HEK293 (cell line): ENCODE data around the gene AASDH.

Experiments used
- CTCF ChIA-PET: fragments of 350-600 bp; formaldehyde crosslinking; extraction: SDS; loops from one replicate; lab custom pipeline; 2021; ENCODE audit warnings: antibody characterized with exemption; lab: Yijun Ruan, JAX
- POLR2A ChIA-PET: fragments of 300-600 bp; formaldehyde crosslinking; extraction: SDS; loops from one replicate; lab custom pipeline; 2020; ENCODE audit warnings: antibody characterized with exemption, inconsistent platforms; lab: Yijun Ruan, JAX
- H3K27ac ChIP-seq: fragments of 200-500 bp; sonication (Bioruptor generic); 2 replicates; pipeline ENCODE4 v1.5.1; 2014; ENCODE audit warnings: low read depth, low read length, control low read depth, inconsistent platforms; ENCODE audit errors: extremely low read depth
- H3K36me3 ChIP-seq, 2 experiments: fragments of 200-500 bp in 1 of 2; sonication (Bioruptor generic) in 1 of 2; 1 replicate in 1 of 2; 2 replicates in 1 of 2; pipeline ENCODE4 v1.5.1; 2014 to 2017; ENCODE audit warnings: inconsistent platforms in 2 of 2, low read length in 2 of 2; ENCODE audit not compliant: control insufficient read depth in 2 of 2, insufficient read depth in 1 of 2
- H3K4me1 ChIP-seq: fragments of 200-500 bp; sonication (Bioruptor generic); 2 replicates; pipeline ENCODE4 v1.5.1; 2014; ENCODE audit warnings: mild to moderate bottlenecking, low read length, inconsistent platforms; ENCODE audit not compliant: control insufficient read depth, insufficient read depth
- H3K4me3 ChIP-seq: 2 replicates; pipeline ENCODE4 v1.5.1; 2011; ENCODE audit warnings: low read depth, mild to moderate bottlenecking, control low read depth, low read length, moderate library complexity
- H3K9me3 ChIP-seq: fragments of 200-500 bp; sonication (Bioruptor generic); 2 replicates; pipeline ENCODE4 v1.5.1; 2014; ENCODE audit warnings: low read depth, low read length, inconsistent platforms; ENCODE audit not compliant: control insufficient read depth, insufficient read depth
- GLI2 ChIP-seq: fragments of 450-650 bp; formaldehyde crosslinking; IDR thresholded peaks from 2 replicates; pipeline ENCODE4; 2017; ENCODE audit warnings: missing biosample characterization, missing genetic modification characterization, low read depth, borderline replicate concordance
- KLF16 ChIP-seq: fragments of 450-650 bp; formaldehyde crosslinking; IDR thresholded peaks from 2 replicates; pipeline ENCODE4 v1.5.1; 2017; ENCODE audit warnings: missing biosample characterization, missing genetic modification characterization
- KLF8 ChIP-seq: fragments of 450-650 bp; formaldehyde crosslinking; IDR thresholded peaks from 2 replicates; pipeline ENCODE4 v1.5.1; 2016; ENCODE audit warnings: missing biosample characterization, missing genetic modification characterization
- MEIS1 ChIP-seq: sonication (generic); formaldehyde crosslinking; IDR thresholded peaks from 2 replicates; pipeline ENCODE4 v1.8.1; 2022; ENCODE audit warnings: missing genetic modification reagents, mild to moderate bottlenecking, borderline replicate concordance
- MZF1 ChIP-seq: fragments of 450-650 bp; formaldehyde crosslinking; IDR thresholded peaks from 2 replicates; pipeline ENCODE4 v1.5.1; 2017; ENCODE audit warnings: missing biosample characterization, missing genetic modification characterization, borderline replicate concordance
- SCRT1 ChIP-seq: fragments of 450-650 bp; formaldehyde crosslinking; IDR thresholded peaks from 2 replicates; pipeline ENCODE4 v1.5.1; 2016; ENCODE audit warnings: missing biosample characterization, missing genetic modification characterization, borderline replicate concordance
- ZFP37 ChIP-seq: fragments of 450-650 bp; formaldehyde crosslinking; IDR thresholded peaks from 2 replicates; pipeline ENCODE4 v1.5.1; 2016; ENCODE audit warnings: missing biosample characterization, missing genetic modification characterization
- ZIC2 ChIP-seq: fragments of 450-650 bp; formaldehyde crosslinking; IDR thresholded peaks from 2 replicates; pipeline ENCODE4 v1.5.1; 2016; ENCODE audit warnings: missing biosample characterization, missing genetic modification characterization
- ZNF146 ChIP-seq: fragments of 450-650 bp; formaldehyde crosslinking; IDR thresholded peaks from 2 replicates; pipeline ENCODE4 v1.5.1; 2016; ENCODE audit warnings: missing biosample characterization, missing genetic modification characterization
- ZNF416 ChIP-seq: fragments of 450-650 bp; formaldehyde crosslinking; IDR thresholded peaks from 2 replicates; pipeline ENCODE4 v1.5.1; 2016; ENCODE audit warnings: missing biosample characterization, missing genetic modification characterization
- ZNF48 ChIP-seq: fragments of 450-650 bp; formaldehyde crosslinking; IDR thresholded peaks from 2 replicates; pipeline ENCODE4 v1.5.1; 2016; ENCODE audit warnings: missing biosample characterization, missing genetic modification characterization
- ZNF585B ChIP-seq: fragments of 450-650 bp; formaldehyde crosslinking; IDR thresholded peaks from 2 replicates; pipeline ENCODE4 v1.5.1; 2016; ENCODE audit warnings: missing biosample characterization, missing genetic modification characterization
- ZNF701 ChIP-seq: fragments of 450-650 bp; formaldehyde crosslinking; IDR thresholded peaks from 2 replicates; pipeline ENCODE4 v1.5.1; 2016; ENCODE audit warnings: missing biosample characterization, missing genetic modification characterization
- ZNF785 ChIP-seq: fragments of 450-650 bp; formaldehyde crosslinking; IDR thresholded peaks from 2 replicates; pipeline ENCODE4 v1.5.1; 2016; ENCODE audit warnings: missing biosample characterization, missing genetic modification characterization
- ZNF843 ChIP-seq: fragments of 450-650 bp; formaldehyde crosslinking; IDR thresholded peaks from 2 replicates; pipeline ENCODE4 v1.5.1; 2016; ENCODE audit warnings: missing biosample characterization, missing genetic modification characterization
- TF ChIP-seq, protein P1 (sequence below): fragments of 450-650 bp; formaldehyde crosslinking; IDR thresholded peaks from 2 replicates; pipeline ENCODE4 v1.5.1; 2016; ENCODE audit warnings: missing biosample characterization, missing genetic modification characterization
- TF ChIP-seq, protein P2 (sequence below): IDR thresholded peaks from 2 replicates; pipeline ENCODE4 v1.6.1; 2011; ENCODE audit warnings: mild to moderate bottlenecking, low read depth, low read length, borderline replicate concordance
- TF ChIP-seq, protein P3 (sequence below): fragments of 450-650 bp; formaldehyde crosslinking; IDR thresholded peaks from 2 replicates; pipeline ENCODE4 v1.5.1; 2016; ENCODE audit warnings: missing biosample characterization, missing genetic modification characterization, low read depth
- TF ChIP-seq, protein P4 (sequence below): fragments of 450-650 bp; formaldehyde crosslinking; IDR thresholded peaks from 2 replicates; pipeline ENCODE4 v1.5.1; 2016; ENCODE audit warnings: missing biosample characterization, missing genetic modification characterization
- TF ChIP-seq, protein P5 (sequence below): fragments of 450-650 bp; formaldehyde crosslinking; IDR thresholded peaks from 2 replicates; pipeline ENCODE4 v1.5.1; 2016; ENCODE audit warnings: missing biosample characterization, missing genetic modification characterization, borderline replicate concordance

Gene AASDH

DNA sequence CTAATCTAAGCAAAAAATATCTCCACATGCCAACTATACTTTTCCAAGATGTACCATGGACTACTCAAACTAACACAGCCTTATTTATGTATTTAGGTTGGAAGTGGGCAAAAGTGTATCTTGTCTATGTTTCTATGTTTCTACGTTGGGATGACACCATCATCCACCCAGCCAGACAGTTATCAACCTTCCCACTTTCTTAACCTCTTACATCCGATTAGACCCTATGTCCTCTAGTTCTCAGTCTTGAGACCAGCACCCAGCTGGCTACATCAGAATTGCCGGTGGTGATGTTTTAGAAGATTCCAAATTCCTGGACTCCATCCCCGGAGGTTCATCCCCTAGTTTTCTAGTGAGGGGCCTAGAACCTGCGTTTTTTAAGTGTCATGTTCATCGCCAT is 1.0 kb upstream of the AASDH start:
- no peaks in the 10 kb centered on the region for H3K9me3 ChIP-seq
- no peak overlapping the region for H3K27ac ChIP-seq
- H3K4me3 ChIP-seq, result peak overlapping the region; percentile 80
- no peak for TF ChIP-seq ZNF785 (tag by site-specific recombination)
- no peak for TF ChIP-seq ZNF416
- no peak for TF ChIP-seq ZNF701 (tag by site-specific recombination)
- TF ChIP-seq KLF16 (tag by site-specific recombination), result no peak
- TF ChIP-seq ZNF585B (tag by site-specific recombination), result no peak
- no peak for TF ChIP-seq KLF8 (tag by site-specific recombination)
- TF ChIP-seq, protein P1, sequence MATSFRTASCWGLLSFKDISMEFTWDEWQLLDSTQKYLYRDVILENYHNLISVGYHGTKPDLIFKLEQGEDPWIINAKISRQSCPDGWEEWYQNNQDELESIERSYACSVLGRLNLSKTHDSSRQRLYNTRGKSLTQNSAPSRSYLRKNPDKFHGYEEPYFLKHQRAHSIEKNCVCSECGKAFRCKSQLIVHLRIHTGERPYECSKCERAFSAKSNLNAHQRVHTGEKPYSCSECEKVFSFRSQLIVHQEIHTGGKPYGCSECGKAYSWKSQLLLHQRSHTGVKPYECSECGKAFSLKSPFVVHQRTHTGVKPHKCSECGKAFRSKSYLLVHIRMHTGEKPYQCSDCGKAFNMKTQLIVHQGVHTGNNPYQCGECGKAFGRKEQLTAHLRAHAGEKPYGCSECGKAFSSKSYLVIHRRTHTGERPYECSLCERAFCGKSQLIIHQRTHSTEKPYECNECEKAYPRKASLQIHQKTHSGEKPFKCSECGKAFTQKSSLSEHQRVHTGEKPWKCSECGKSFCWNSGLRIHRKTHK, result no peak
- no peak for TF ChIP-seq ZNF146 (tag by site-specific recombination)
- TF ChIP-seq SCRT1 (tag by site-specific recombination), result no peak
- TF ChIP-seq ZFP37 (tag by site-specific recombination), result no peak
- no peak for TF ChIP-seq MZF1 (tag by site-specific recombination)
- TF ChIP-seq, protein P2, sequence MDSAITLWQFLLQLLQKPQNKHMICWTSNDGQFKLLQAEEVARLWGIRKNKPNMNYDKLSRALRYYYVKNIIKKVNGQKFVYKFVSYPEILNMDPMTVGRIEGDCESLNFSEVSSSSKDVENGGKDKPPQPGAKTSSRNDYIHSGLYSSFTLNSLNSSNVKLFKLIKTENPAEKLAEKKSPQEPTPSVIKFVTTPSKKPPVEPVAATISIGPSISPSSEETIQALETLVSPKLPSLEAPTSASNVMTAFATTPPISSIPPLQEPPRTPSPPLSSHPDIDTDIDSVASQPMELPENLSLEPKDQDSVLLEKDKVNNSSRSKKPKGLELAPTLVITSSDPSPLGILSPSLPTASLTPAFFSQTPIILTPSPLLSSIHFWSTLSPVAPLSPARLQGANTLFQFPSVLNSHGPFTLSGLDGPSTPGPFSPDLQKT, result no peak
- TF ChIP-seq ZNF843 (tag by site-specific recombination), result no peak
- no peak for TF ChIP-seq MEIS1 (CRISPR knock-in tag)
- TF ChIP-seq ZIC2 (tag by site-specific recombination), result no peak
- TF ChIP-seq, protein P3, sequence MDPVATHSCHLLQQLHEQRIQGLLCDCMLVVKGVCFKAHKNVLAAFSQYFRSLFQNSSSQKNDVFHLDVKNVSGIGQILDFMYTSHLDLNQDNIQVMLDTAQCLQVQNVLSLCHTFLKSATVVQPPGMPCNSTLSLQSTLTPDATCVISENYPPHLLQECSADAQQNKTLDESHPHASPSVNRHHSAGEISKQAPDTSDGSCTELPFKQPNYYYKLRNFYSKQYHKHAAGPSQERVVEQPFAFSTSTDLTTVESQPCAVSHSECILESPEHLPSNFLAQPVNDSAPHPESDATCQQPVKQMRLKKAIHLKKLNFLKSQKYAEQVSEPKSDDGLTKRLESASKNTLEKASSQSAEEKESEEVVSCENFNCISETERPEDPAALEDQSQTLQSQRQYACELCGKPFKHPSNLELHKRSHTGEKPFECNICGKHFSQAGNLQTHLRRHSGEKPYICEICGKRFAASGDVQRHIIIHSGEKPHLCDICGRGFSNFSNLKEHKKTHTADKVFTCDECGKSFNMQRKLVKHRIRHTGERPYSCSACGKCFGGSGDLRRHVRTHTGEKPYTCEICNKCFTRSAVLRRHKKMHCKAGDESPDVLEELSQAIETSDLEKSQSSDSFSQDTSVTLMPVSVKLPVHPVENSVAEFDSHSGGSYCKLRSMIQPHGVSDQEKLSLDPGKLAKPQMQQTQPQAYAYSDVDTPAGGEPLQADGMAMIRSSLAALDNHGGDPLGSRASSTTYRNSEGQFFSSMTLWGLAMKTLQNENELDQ, result no peak
- TF ChIP-seq, protein P4, sequence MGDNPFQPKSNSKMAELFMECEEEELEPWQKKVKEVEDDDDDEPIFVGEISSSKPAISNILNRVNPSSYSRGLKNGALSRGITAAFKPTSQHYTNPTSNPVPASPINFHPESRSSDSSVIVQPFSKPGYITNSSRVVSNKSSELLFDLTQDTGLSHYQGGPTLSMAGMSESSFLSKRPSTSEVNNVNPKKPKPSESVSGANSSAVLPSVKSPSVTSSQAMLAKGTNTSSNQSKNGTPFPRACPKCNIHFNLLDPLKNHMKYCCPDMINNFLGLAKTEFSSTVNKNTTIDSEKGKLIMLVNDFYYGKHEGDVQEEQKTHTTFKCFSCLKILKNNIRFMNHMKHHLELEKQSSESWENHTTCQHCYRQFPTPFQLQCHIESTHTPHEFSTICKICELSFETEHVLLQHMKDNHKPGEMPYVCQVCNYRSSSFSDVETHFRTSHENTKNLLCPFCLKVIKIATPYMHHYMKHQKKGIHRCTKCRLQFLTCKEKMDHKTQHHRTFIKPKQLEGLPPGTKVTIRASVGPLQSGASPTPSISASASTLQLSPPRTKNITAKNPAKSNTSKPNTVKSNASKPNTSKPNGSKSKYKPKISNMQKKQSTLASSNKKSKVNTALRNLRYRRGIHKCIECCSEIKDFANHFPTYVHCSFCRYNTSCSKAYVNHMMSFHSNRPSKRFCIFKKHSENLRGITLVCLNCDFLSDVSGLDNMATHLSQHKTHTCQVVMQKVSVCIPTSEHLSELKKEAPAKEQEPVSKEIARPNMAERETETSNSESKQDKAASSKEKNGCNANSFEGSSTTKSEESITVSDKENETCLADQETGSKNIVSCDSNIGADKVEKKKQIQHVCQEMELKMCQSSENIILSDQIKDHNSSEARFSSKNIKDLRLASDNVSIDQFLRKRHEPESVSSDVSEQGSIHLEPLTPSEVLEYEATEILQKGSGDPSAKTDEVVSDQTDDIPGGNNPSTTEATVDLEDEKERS (tag by site-specific recombination), result no peak
- TF ChIP-seq, protein P5, sequence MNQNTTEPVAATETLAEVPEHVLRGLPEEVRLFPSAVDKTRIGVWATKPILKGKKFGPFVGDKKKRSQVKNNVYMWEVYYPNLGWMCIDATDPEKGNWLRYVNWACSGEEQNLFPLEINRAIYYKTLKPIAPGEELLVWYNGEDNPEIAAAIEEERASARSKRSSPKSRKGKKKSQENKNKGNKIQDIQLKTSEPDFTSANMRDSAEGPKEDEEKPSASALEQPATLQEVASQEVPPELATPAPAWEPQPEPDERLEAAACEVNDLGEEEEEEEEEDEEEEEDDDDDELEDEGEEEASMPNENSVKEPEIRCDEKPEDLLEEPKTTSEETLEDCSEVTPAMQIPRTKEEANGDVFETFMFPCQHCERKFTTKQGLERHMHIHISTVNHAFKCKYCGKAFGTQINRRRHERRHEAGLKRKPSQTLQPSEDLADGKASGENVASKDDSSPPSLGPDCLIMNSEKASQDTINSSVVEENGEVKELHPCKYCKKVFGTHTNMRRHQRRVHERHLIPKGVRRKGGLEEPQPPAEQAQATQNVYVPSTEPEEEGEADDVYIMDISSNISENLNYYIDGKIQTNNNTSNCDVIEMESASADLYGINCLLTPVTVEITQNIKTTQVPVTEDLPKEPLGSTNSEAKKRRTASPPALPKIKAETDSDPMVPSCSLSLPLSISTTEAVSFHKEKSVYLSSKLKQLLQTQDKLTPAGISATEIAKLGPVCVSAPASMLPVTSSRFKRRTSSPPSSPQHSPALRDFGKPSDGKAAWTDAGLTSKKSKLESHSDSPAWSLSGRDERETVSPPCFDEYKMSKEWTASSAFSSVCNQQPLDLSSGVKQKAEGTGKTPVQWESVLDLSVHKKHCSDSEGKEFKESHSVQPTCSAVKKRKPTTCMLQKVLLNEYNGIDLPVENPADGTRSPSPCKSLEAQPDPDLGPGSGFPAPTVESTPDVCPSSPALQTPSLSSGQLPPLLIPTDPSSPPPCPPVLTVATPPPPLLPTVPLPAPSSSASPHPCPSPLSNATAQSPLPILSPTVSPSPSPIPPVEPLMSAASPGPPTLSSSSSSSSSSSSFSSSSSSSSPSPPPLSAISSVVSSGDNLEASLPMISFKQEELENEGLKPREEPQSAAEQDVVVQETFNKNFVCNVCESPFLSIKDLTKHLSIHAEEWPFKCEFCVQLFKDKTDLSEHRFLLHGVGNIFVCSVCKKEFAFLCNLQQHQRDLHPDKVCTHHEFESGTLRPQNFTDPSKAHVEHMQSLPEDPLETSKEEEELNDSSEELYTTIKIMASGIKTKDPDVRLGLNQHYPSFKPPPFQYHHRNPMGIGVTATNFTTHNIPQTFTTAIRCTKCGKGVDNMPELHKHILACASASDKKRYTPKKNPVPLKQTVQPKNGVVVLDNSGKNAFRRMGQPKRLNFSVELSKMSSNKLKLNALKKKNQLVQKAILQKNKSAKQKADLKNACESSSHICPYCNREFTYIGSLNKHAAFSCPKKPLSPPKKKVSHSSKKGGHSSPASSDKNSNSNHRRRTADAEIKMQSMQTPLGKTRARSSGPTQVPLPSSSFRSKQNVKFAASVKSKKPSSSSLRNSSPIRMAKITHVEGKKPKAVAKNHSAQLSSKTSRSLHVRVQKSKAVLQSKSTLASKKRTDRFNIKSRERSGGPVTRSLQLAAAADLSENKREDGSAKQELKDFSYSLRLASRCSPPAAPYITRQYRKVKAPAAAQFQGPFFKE (tag by site-specific recombination), result no peak
- TF ChIP-seq GLI2, result no peak
- TF ChIP-seq ZNF48 (tag by site-specific recombination), result no peak
- CTCF ChIA-PET, result interaction anchor here (0.6 kb wide), 1 partner anchor 698 kb away, joined by 3 read pairs; no protein-coding TSS in a partner anchor
- POLR2A ChIA-PET, result interaction anchor here (0.6 to 3.0 kb wide), 4 partner anchors 20 to 342 kb away, joined by 4 to 52 read pairs (median 9); partner anchors contain the start of genes PAICS and PPAT
- peaks cover 0 to 14% of the 10 kb centered on the region in 2 experiments; a peak in 1 of 3 replicates for H3K36me3 ChIP-seq
- no peaks in the 10 kb centered on the region for H3K4me1 ChIP-seq
